GM11168 (cell line): Measurements from ENCODE around the gene ERAL1.
"Not testable (repeated sequence)": the region's sequence is repeated elsewhere in the genome, so short reads cannot be mapped to it uniquely, and the experiment has no call there.

ENCODE experiments used
- in situ Hi-C: fragments of 300-500 bp; cut with MboI; formaldehyde crosslinking; loops from one replicate; pipeline ENCODE4 v1.12.0; 2022; ENCODE audit warnings: low sequenced_read_pairs; ENCODE audit not compliant: unreplicated experiment

ERAL1 gene

GRCh38 chr17:28877150-28877711, 22.4 kb downstream of the ERAL1 start:
- in situ Hi-C loops: not testable (repeated sequence)

GRCh38 chr17:28878158-28878910, 23.5 kb downstream of the ERAL1 start:
- in situ Hi-C loops: no loop called here

- in situ Hi-C loops: no loop called here
Observed at GRCh38 chr17:28878981-28879380, 24.2 kb downstream of the ERAL1 start.

- in situ Hi-C loops: no loop called here
Observed at GRCh38 chr17:28879886-28880571, 25.2 kb downstream of the ERAL1 start.

GRCh38 chr17:28880572-28880945, 25.7 kb downstream of the ERAL1 start:
- in situ Hi-C loops: no loop called here

- in situ Hi-C loops: no loop called here
Observed at GRCh38 chr17:28881533-28882056, 26.8 kb downstream of the ERAL1 start.

- in situ Hi-C loops: no loop called here
Observed at GRCh38 chr17:28882154-28882895, 27.5 kb downstream of the ERAL1 start.

GRCh38 chr17:28883967-28884702, 29.3 kb downstream of the ERAL1 start:
- in situ Hi-C loops: no loop called here

- in situ Hi-C loops: no loop called here
Observed at GRCh38 chr17:28885363-28885762, 30.5 kb downstream of the ERAL1 start.

- in situ Hi-C loops: no loop called here
Observed at GRCh38 chr17:28885951-28886350, 31.1 kb downstream of the ERAL1 start.

- in situ Hi-C loops: no loop called here
Observed at GRCh38 chr17:28887871-28888471, 33.2 kb downstream of the ERAL1 start.

GRCh38 chr17:28888832-28889231, 34.0 kb downstream of the ERAL1 start:
- in situ Hi-C loops: no loop called here

GRCh38 chr17:28889996-28890395, 35.2 kb downstream of the ERAL1 start:
- in situ Hi-C loops: loop anchor here (10.0 kb wide), 1 partner anchor 125 kb away; no protein-coding TSS in a partner anchor

- in situ Hi-C loops: loop anchor here (10.0 kb wide), 1 partner anchor 126 kb away; no protein-coding TSS in a partner anchor
Observed at GRCh38 chr17:28891201-28891600, 36.4 kb downstream of the ERAL1 start.

GRCh38 chr17:28892024-28892423, 37.2 kb downstream of the ERAL1 start:
- in situ Hi-C loops: loop anchor here (10.0 kb wide), 1 partner anchor 127 kb away; no protein-coding TSS in a partner anchor

- in situ Hi-C loops: loop anchor here (10.0 kb wide), 1 partner anchor 129 kb away; no protein-coding TSS in a partner anchor
Observed at GRCh38 chr17:28893248-28894183, 38.7 kb downstream of the ERAL1 start.

GRCh38 chr17:28895794-28896447, 41.1 kb downstream of the ERAL1 start:
- in situ Hi-C loops: loop anchor here (10.0 kb wide), 1 partner anchor 131 kb away; no protein-coding TSS in a partner anchor
